ENCODE data around the gene TMPRSS2.

Gene TMPRSS2

GRCh38 chr21:41520560-41521442 is 12.8 kb upstream of the TMPRSS2 start:
- no peak overlapping the region for H3K4me3 ChIP-seq (replicated peaks; ENCODE audit: low read depth, low read length)
- no peaks in the 10 kb centered on the region for H3K36me3 ChIP-seq (ENCODE audit: control insufficient read depth, insufficient read depth, low read length)
- no peak for DNase-seq (ENCODE audit: extremely low read depth, insufficient read length)
- TF ChIP-seq, protein P1, sequence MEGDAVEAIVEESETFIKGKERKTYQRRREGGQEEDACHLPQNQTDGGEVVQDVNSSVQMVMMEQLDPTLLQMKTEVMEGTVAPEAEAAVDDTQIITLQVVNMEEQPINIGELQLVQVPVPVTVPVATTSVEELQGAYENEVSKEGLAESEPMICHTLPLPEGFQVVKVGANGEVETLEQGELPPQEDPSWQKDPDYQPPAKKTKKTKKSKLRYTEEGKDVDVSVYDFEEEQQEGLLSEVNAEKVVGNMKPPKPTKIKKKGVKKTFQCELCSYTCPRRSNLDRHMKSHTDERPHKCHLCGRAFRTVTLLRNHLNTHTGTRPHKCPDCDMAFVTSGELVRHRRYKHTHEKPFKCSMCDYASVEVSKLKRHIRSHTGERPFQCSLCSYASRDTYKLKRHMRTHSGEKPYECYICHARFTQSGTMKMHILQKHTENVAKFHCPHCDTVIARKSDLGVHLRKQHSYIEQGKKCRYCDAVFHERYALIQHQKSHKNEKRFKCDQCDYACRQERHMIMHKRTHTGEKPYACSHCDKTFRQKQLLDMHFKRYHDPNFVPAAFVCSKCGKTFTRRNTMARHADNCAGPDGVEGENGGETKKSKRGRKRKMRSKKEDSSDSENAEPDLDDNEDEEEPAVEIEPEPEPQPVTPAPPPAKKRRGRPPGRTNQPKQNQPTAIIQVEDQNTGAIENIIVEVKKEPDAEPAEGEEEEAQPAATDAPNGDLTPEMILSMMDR (IDR thresholded peaks at IDR 0.05; ENCODE audit: insufficient read depth, low read length, poor library complexity, severe bottlenecking), result no peak
- no peaks in the 10 kb centered on the region; the same call in 1 of the 2 replicates for H3K27me3 ChIP-seq (replicated peaks; ENCODE audit: control insufficient read depth, insufficient read depth, low read length)

DNA sequence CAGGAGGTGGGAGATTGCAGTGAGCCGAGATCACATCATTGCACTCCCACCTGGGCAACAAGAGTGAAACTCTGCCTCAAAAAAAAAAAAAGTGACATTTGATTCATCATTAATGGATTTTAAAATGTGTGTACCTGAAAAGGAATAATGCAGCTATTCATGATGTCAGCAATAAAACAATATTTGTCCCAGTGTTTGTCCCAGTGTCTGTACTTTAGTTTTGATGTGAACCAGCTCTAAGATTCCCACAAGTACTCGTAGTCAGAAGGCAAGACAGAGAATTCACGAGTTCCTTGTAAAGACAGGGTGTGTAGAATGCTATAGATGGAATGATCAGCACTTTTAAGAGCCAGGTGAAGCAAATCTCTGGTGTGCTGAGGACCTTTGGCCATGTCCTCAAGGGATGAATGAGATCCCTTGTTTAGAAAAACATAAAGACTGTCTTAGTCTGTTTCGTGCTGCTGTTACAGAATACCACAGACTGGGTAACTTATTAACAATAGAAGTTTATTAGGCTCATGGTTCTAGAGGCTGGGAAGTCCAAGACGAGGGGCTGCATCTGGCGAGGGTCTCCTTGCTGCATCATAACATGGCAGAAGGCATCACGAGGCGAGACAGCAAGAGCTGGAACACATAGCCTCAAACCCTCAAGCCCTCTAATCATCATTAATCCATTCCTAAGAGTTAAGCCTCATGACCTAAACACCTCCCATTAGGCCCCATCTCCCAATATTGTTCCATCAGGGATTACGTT is 12.0 kb upstream of the TMPRSS2 start:
- DNase-seq (ENCODE audit: extremely low read depth, insufficient read length), result no peak
- no peak overlapping the region for H3K4me3 ChIP-seq (replicated peaks; ENCODE audit: low read depth, low read length)
- H3K36me3 ChIP-seq (ENCODE audit: control insufficient read depth, insufficient read depth, low read length), result no peaks in the 10 kb centered on the region
- TF ChIP-seq, protein P1 (IDR thresholded peaks at IDR 0.05; ENCODE audit: insufficient read depth, low read length, poor library complexity, severe bottlenecking), result no peak
- no peaks in the 10 kb centered on the region; the same call in 1 of the 2 replicates for H3K27me3 ChIP-seq (replicated peaks; ENCODE audit: control insufficient read depth, insufficient read depth, low read length)

DNA sequence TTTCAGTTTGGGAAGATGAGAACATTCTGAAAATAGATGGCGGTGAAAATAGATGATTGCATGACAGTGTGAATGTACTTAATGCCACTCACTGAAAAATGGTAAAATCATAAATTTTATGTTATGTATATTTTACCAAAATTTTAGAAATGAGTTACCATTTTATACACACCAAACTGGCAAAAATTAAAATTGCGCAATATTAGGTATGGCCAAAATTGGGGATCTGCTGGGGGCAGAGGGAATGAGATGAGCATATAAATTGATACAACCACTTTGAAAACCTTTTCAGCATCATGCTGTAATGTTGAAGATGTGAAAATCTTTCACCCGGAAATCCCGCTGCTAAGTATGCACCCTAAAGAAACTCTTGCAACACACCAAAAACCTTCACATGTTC is 10.8 kb upstream of the TMPRSS2 start:
- H3K27me3 ChIP-seq (replicated peaks; ENCODE audit: control insufficient read depth, insufficient read depth, low read length), result no peaks in the 10 kb centered on the region; the same call in 1 of the 2 replicates
- H3K4me3 ChIP-seq (replicated peaks; ENCODE audit: low read depth, low read length), result no peak overlapping the region
- TF ChIP-seq, protein P1 (IDR thresholded peaks at IDR 0.05; ENCODE audit: insufficient read depth, low read length, poor library complexity, severe bottlenecking), result no peak
- H3K36me3 ChIP-seq (ENCODE audit: control insufficient read depth, insufficient read depth, low read length), result no peaks in the 10 kb centered on the region
- no peak for DNase-seq (ENCODE audit: extremely low read depth, insufficient read length)

DNA sequence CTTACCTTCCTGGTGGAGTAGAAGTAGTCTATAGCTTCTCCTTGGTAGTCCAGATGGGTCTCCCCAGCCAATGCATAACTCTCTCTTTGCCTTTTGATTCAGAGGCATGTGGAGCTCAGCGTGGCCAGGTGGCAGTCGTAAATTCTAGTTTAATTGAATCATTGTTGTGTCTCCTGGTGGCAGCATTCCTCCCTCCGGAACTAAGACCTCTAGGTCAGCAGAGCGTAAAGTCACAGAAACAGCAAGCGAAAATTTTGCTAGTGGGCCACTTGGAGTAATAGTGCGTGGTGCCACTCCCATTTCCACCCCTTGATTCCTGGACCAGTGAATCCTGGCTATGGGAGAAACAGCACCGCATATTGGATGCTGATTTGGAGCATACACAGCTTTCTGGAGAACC is 3.9 kb upstream of the TMPRSS2 start:
- H3K4me3 ChIP-seq (replicated peaks; ENCODE audit: low read depth, low read length), result no peak overlapping the region
- no peaks in the 10 kb centered on the region for H3K27me3 ChIP-seq (replicated peaks; ENCODE audit: control insufficient read depth, insufficient read depth, low read length)
- TF ChIP-seq, protein P1 (IDR thresholded peaks at IDR 0.05; ENCODE audit: insufficient read depth, low read length, poor library complexity, severe bottlenecking), result no peak
- H3K36me3 ChIP-seq (ENCODE audit: control insufficient read depth, insufficient read depth, low read length), result no peaks in the 10 kb centered on the region
- DNase-seq (ENCODE audit: extremely low read depth, insufficient read length), result no peak

DNA sequence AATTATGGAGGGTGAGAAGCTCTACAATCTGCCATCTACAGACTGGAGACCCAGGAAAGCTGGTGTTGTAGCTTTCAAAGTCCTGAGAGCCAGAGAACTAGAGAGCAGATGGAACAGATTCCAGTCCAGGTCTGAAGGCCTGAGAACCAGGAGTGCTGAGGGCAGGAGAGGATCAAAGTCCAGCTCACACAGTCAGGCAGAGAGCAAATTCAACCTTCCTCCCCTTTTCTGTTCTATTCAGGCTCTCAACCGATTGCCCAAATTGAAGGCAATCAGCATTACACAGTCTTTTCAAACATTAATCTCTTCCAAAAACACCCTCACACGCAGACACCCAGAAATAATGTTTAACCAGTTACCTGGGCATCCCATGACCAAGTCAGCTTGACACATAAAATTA is 2.5 kb upstream of the TMPRSS2 start:
- TF ChIP-seq, protein P1 (IDR thresholded peaks at IDR 0.05; ENCODE audit: insufficient read depth, low read length, poor library complexity, severe bottlenecking), result no peak
- DNase-seq (ENCODE audit: extremely low read depth, insufficient read length), result no peak
- Histone ChIP-seq H3K27me3 (replicated peaks; ENCODE audit: control insufficient read depth, insufficient read depth, low read length) (peaks cover 2% of the 10 kb centered on the region; the same call in 1 of the 2 replicates), H3K36me3 (ENCODE audit: control insufficient read depth, insufficient read depth, low read length) (no peaks in the 10 kb centered on the region), H3K4me3 (replicated peaks; ENCODE audit: low read depth, low read length) (no peak overlapping the region)

Data from GM06990 (cell line).